Measurements from ENCODE around the gene PDE8A.
A peak's percentile ranks its signal among the peaks of the same experiment; 100 is the strongest.

PDE8A gene

DNA sequence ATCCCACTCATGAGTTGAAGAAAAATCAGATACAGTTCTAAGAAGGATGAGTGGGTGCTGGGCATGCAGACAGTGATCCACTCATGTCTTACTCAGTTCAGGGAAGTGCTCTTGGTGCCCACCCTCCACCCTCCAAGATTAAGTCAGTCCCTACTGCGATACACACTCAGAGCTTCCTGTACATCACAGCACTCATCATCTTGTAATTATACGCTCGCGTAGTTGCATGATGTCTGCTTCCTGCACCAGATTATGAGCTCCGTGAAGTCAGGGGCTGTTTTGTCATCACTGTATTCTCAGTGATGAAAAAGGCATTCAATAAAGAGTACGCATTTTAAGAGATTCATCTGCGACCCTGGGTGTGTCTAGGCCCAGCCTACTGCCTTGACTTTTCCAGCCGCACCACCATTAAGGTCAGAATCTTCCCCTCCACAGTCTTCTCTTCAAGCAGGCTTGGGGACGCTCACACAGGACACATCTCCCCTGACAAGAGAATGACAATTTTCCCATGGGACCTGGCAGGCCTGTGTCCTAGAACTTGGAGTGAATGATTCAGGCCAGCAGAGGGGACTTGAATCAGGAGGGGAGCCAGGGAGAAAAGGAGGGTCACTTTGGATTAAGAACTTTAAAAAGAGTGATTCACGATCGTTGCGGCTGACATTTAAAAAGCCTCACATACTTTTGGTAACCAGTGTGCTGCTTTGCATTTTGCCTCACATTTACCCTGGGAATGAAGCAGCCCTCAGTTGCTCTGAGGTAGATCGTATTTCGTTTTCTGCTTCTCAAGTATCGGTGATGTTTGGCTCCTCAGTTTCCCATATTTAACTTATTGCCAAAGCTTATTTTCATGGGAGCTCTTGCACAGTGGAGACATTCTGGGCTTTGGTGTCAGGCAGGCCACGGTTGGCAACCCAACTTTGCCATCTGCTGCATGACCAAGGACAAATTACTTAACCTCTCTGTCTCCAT lies 7.9 kb upstream of the PDE8A start:
- no peak overlapping the region for H3K4me3 ChIP-seq (replicated peaks; ENCODE audit: low read depth, low read length)
- no peaks in the 10 kb centered on the region for H3K36me3 ChIP-seq (ENCODE audit: control insufficient read depth, insufficient read depth, low read length)
- no peaks in the 10 kb centered on the region; the same call in none of the 2 replicates for H3K27me3 ChIP-seq (replicated peaks; ENCODE audit: control insufficient read depth, insufficient read depth, low read length)
- TF ChIP-seq, protein P1, sequence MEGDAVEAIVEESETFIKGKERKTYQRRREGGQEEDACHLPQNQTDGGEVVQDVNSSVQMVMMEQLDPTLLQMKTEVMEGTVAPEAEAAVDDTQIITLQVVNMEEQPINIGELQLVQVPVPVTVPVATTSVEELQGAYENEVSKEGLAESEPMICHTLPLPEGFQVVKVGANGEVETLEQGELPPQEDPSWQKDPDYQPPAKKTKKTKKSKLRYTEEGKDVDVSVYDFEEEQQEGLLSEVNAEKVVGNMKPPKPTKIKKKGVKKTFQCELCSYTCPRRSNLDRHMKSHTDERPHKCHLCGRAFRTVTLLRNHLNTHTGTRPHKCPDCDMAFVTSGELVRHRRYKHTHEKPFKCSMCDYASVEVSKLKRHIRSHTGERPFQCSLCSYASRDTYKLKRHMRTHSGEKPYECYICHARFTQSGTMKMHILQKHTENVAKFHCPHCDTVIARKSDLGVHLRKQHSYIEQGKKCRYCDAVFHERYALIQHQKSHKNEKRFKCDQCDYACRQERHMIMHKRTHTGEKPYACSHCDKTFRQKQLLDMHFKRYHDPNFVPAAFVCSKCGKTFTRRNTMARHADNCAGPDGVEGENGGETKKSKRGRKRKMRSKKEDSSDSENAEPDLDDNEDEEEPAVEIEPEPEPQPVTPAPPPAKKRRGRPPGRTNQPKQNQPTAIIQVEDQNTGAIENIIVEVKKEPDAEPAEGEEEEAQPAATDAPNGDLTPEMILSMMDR (IDR thresholded peaks at IDR 0.05; ENCODE audit: insufficient read depth, low read length, poor library complexity, severe bottlenecking): no peak
- DNase-seq (ENCODE audit: extremely low read depth, insufficient read length): no peak

DNA sequence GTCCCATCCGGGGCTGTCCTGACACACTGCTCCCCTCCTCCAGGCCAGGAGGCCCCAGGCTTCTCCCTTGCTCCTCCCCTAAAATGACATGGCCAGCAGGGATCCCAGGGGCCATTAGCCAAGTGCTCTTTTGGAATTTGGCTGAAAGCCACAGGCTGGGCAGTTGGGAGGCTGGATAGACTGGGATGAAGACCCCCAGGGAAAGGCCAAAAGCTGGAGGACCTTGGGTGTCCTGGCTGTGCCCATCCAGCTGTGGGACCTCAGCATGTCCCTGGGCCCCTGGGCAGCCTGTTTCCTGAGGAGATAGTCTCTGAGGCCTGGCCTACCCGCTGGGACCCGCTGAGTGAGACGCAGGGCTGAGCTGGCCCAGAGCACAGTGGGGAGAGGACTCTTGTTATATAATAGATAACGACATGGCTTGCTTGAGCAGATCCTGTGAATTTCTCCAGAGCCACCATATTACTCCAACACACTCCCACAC lies 5.7 kb upstream of the PDE8A start:
- no peak overlapping the region for H3K4me3 ChIP-seq (replicated peaks; ENCODE audit: low read depth, low read length)
- no peak for DNase-seq (ENCODE audit: extremely low read depth, insufficient read length)
- no peaks in the 10 kb centered on the region for H3K27me3 ChIP-seq (replicated peaks; ENCODE audit: control insufficient read depth, insufficient read depth, low read length)
- TF ChIP-seq, protein P1 (IDR thresholded peaks at IDR 0.05; ENCODE audit: insufficient read depth, low read length, poor library complexity, severe bottlenecking): no peak
- no peaks in the 10 kb centered on the region for H3K36me3 ChIP-seq (ENCODE audit: control insufficient read depth, insufficient read depth, low read length)

DNA sequence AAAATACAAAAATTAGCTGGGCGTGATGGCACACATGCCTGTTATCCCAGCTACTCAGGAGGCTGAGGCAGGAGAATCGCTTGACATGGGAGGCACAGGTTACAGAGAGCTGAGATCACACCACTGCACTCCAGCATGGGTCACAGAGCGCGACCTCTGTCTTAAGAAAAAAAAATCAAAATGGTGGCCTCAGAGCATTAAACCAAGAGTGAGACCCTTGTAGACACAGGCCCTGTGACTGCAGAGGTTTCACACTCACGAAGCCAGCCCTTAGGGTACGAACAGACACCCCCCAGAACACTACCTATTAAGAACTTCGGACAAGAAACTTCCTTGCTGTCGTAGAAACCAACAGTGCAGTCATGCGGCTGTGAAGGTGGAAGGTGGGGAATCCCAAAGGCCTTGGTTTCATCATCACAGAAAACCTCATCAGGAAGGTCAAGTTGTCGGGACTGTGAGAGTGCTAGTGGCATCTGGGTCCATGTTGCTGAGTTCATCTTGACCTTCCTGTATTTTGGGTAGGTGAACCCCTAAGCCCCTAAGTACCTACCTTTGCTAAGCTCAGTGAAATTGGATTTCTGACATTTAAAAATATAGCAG lies 4.8 kb upstream of the PDE8A start:
- H3K36me3 ChIP-seq (ENCODE audit: control insufficient read depth, insufficient read depth, low read length): no peaks in the 10 kb centered on the region
- TF ChIP-seq, protein P1 (IDR thresholded peaks at IDR 0.05; ENCODE audit: insufficient read depth, low read length, poor library complexity, severe bottlenecking): no peak
- no peaks in the 10 kb centered on the region for H3K27me3 ChIP-seq (replicated peaks; ENCODE audit: control insufficient read depth, insufficient read depth, low read length)
- no peak for DNase-seq (ENCODE audit: extremely low read depth, insufficient read length)
- no peak overlapping the region for H3K4me3 ChIP-seq (replicated peaks; ENCODE audit: low read depth, low read length)

DNA sequence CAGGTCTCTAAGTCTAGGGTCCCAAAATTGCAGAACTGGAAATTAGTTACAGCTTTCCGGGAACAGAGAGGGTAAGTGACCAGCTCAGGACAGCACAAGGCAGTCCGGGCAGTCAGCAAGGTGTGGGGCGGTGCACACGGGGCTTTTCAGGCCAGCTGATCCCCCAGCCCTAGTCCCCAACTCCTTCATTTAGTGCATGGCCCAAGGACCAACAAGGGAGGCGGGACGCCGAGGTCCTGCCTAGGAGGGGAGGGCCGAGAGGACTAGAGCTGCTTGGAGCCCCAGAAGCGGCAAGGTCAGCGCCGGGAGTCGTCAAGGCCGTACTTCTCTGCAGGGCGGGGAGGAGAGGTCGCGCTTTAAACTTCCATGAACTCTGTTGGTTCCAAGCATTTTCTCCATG lies 2.0 kb upstream of the PDE8A start:
- Histone ChIP-seq H3K4me3 (replicated peaks; ENCODE audit: low read depth, low read length) (no peak overlapping the region), H3K36me3 (ENCODE audit: control insufficient read depth, insufficient read depth, low read length) (no peaks in the 10 kb centered on the region), H3K27me3 (replicated peaks; ENCODE audit: control insufficient read depth, insufficient read depth, low read length) (no peaks in the 10 kb centered on the region)
- no peak for DNase-seq (ENCODE audit: extremely low read depth, insufficient read length)
- TF ChIP-seq, protein P1 (IDR thresholded peaks at IDR 0.05; ENCODE audit: insufficient read depth, low read length, poor library complexity, severe bottlenecking): no peak

DNA sequence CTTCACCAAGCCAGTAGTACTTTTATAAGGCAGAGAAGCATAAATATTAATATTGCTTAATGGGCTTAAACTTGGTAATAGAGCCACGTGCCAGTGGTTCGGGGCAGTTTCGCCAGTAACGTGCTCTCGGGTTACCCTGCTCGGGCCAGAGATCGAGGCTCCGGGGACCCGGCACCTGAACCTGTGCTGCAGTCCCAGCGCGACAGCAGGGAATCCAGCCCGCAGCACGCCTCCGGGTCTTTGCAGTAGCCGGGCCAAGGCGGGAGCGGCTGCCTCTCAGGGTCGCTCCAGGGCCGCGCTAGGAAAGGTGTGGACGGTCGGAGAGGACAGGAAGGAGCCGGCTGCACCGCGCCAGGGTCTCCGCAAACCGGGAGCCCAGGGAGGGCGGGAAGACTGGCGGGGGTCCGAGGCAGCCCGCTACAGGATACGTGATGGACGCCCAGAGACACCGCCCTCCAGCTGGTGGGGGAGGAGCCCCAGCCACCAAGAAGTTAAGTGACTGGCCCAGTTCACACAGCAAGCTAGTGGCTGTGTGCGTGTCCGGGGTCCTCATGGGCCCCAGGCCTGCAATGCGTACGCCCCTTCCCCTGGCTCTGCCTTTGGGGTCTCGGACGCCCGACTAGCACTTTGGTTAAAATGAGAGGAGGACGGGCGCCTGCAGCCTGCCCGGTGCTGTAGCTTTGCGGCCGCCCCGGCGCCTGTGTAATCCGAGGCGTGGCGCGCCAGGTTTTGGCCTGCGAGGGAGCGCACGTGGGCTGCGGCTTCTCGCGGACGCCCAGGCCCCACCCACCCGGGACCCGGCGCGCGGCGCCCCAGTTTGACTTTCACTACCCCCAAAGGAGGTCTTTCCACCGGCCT lies 1.2 kb upstream of the PDE8A start:
- peak overlapping the region; percentile 79 for H3K4me3 ChIP-seq (replicated peaks; ENCODE audit: low read depth, low read length)
- peak; percentile 95 for DNase-seq (ENCODE audit: extremely low read depth, insufficient read length)

More for the DNA sequence above, 1.2 kb upstream of the PDE8A start:
- no peaks in the 10 kb centered on the region for H3K27me3 ChIP-seq (replicated peaks; ENCODE audit: control insufficient read depth, insufficient read depth, low read length)
- TF ChIP-seq, protein P1 (IDR thresholded peaks at IDR 0.05; ENCODE audit: insufficient read depth, low read length, poor library complexity, severe bottlenecking): no peak
- H3K36me3 ChIP-seq (ENCODE audit: control insufficient read depth, insufficient read depth, low read length): no peaks in the 10 kb centered on the region
